T-helper 22 cell (primary cell): ENCODE measurements around the gene MRPL53.
"Not testable (repeated sequence)": the region's sequence is repeated elsewhere in the genome, so short reads cannot be mapped to it uniquely, and the experiment has no call there.

ENCODE experiments used
- DNase-seq: peaks from one replicate; pipeline ENCODE4 v3.0.0-alpha.2; 2020; ENCODE audit warnings: low read depth

The MRPL53 gene

DNA sequence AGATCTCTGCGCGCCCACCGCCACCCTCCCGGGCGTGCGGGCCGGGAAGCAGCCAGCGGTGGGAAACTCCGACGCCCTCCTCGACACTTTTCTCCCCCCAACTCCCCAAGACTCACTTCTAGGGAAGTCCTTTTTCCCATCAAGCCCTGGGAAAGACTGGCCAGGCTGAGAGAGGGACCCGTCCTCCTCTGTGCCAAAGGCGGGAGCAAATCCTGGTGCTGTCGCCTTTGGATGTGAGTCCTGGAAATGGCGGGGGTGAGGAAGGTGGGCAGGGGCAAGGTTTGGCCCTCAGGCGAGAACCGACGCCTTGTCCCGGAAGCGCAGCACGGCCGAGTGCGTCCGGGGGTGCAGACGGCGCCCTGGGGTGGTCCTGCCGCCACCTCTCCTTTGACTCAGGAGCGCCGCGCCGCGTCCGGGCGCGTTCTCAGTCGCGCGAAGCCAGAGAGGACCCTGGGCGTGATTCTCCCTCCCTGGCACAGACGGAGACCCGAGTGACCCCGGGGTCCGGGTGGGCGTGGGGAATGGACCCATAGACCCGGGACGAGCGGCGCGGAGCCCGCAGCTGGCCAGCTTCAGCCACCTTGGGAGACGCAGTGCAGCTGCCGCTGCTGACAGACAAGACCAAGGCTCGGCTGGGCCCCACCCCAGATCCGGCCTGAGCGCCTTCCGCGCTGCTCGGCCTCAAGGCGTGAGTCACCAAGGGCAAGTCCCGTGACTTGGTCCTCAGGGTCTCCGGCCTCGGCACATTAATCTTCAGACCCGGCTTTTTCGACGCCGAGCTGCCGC lies 30.4 kb upstream of the MRPL53 start:
- DNase-seq: no peak

DNA sequence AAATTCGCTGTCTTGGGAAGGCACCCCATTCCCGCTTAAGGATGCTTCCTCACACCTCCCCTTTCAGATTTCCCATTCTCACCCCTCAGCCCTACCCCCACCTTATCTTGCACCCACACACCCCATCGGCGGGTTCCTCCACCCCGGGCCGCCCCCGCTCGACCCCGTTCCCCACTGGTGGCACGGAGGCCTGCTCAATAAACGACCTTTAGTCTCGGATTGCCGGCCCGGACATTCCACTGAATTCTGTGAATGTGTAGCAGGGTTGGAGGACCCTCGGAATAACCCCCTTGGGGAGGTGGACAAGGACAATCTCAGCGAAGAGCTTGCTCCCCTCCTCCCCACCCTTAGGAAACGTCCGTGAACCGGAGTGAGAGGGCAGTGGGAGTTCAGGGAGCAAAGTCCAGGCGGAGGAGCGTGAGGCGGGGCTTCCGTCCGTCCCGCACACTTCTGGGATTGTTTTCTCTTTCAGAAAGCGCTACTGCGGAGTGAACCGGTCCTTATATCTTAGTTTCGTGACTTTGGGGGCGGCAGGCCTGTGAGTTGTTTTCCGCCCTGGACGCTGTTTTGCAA lies 29.8 kb upstream of the MRPL53 start:
- no peak for DNase-seq

DNA sequence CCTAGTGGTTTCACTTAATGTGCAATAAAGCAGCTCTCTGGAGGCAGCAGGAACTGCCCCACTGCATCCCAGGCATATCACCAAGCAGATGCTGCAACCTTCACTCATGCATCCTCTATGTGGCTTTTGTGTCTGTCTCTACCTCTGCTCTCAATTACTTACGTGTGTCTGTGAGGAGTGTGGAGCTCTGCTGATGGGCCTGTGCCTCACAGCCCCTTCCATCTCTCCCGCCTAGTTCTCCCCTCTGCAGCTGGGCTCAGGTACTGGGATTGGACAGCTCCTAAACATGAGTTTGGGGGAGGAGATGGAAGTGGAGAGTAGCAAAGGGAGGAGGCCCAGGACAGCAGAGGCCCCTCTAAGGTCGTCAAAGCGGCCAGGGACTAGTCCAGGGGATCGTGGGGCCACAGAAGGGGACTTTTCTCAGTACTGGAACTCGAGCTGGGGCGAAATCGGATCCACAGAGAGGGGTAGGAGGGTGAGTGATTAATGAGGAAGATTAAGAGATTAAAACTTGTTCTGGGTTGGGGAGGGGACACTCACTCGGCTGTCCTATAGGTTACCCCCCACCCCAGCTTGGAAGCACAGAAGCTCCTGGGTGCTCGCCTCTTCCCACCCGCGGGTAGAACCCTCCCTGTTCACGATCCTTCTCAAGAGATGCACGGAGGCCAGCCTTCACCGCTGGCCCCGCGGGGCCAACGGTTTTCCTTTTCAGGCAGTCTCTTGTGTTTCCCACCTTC lies 29.0 kb upstream of the MRPL53 start:
- no peak for DNase-seq

DNA sequence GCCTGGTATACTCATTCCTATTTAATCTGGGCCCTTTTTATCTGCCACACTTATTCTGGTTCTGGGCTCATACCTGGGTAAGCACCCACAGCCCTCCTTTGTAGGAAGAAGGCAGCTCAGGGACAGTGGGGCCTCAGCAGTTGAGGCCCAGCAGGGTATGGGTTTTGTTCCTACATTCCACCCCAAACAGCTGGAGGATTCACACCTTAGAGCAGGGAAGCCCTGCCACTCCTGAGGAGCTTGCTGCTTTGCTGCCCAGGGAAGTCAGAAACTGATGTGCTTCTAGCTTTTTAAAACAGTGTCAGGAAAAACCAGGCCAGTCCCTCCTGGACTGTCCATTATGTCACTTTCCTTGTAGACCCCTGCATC lies 28.1 kb upstream of the MRPL53 start:
- DNase-seq: no peak

DNA sequence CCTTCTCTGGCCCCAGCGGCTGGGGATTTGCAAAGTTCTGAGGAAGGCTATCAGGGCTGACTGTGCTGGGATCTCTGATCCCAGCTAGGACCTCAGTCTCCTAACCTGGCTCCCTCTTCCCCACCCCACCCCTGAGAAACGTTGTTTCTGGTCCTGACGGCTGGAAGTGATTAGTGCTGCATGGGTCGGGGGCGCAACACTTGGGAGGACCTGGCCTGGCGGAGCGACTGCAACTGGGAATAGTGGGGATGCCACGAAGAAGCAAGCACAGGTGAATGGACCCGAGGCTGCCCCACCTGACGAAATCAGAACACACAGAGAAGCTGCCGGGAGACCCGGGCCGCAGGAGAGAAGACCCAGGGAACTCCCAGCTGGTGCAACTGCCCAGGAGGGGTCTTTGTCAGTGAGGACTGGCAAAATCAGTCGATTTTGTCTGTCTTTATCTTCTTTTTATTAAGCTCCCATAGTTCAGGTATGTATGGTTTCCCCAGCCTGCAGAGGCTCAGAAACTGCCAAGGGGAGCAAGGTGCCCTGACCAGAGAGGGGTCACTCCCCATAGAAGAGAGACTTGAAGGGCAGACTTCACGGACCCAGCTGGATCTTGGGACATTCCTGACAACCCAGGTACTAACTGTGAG lies 27.6 kb upstream of the MRPL53 start:
- DNase-seq: no peak

DNA sequence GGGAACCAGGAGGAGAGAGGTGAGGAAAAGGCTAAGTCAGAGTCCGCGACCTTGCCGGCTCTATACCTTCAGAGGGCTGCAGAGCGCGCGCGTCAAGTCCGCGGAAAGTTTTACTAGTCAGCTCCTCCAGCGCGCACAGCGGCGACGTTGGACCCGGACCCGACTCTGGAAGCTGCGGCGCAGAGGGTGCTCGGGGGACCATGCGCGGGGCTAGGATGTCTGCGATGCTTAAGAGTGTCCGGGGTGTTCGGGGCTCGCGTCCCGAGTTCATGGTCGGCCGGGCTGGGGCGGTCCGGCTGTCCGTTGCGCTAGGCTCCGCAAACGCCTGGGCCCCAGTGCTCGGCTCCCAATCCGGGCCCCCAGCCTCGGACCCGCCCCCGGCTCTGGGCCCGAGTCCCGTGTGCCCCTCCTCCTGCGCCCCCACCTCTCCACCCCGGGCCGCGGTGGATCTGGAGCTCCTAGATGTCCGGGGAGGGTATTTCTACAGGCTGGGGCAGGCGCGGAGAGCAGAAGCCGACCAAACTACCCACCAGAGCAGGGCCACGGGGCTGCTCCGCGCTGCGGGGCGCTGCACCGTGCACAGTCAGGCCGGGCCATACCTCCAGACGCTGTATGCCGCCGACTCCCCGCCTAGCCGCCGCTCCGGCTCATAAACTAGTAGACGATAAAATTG lies 26.9 kb upstream of the MRPL53 start, which contains the start of gene LBX2:
TSS of gene LBX2 (minus strand) at position 337 of the 673 bp plus-strand sequence. CDS start at position 271, 66 bp downstream.
- DNase-seq: no peak

DNA sequence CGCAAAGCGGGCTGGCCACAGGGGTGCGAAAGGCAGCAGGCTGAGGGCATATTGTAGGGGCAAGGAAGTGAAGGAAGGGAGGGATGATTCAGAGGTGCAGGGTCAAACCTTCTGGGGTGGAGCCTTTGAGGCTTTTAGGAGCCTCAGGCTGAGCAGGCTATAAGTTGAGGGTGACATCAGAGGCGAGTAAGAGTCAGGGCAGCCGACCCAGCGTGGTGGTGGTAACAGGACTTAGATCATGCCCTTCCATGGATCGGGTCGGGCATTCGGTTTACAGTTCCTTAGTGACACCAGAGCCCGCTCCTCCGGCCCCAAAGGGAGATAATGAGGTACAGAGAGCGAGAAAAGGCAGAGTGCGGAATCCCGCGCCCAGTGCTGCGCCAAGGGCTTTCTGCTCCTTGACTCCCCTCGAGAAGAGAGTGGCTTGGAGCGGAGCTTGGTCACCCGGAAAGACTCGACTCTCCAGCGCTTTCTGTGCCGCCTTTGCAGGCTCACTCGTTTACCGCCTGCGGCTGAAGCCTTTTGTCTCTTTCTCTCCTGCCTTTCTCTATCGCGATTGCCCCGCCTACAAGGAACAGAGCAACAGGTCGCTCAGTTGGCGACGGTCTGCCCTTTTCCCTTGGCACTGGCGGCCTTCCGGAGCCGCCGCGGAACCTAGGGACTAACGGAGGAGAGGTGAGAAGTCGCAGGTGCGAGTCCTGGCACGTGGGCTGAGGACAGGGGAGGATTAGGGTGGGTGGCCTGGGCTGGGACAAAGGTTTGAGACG lies 26.2 kb upstream of the MRPL53 start:
- DNase-seq: no peak

DNA sequence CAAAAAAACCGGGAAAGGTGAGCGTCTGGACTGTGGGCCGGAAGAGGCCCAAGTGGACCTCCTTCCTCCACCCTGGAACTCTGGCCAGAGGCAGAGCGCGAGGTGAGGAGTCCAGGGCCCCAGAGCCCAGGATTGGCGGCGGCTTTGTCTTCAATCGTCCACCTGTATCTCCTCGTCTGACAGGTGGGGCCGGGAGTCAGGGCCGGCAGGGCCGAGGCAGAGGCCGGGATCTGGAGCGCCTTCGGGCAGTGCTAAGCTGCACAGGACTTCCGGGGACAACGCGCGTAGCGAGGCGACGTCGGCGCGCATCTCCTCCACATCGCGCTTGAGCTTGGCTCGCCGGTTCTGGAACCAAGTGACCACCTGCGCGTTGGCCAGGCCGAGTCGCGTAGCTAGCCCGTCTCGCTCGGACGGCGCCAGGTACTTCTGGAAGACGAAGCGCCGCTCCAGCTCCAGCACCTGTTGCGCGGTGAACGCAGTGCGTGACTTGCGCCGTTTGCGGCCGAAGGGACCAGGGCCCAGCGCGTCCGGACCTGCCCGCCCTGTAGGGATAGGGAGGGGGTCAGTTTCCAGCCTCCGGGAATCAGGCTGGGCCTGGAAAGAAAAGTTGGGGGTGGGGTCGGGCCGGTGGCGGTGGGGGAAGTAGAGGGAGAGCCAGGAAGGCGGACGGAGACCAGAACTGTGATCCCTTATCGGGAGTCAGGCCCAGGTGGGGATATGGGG lies 25.5 kb upstream of the MRPL53 start:
- DNase-seq: no peak

DNA sequence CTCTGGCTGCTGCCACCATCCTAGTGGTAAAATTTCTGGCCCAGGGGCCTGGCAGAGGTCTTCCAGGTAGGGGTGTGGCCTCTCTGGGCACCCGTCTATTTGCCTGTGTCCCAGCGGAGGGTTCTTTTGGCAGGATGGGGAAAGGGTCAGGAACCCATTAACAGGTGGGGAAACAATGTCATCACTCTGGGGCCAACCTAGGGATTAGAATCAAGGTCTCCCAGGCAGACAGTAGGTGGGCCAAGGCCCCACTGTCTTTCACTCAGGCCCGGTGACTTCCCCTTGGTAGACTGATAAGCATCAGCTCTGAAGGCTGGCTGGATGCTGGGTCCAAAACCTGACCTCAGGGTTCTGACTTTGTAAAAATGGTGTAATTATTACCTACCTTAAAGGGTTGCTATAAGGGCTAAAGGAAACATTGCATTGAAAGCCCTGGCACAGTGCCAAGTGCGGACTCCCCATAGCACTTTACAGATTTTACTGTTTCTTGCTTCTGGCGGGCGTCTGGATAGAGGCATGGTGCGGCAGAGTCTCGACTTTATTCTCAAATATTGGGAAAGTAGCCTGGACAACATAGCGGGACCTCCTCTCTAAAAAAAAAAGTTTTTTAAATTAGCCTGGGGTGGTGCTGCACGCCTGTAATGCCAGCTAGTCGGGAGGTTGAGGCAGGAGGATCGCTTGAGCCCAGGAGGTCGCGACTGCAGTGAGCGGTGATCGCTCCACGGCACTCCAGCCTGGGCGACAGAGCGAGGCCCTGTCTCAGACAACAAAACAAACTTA lies 24.7 kb upstream of the MRPL53 start:
- no peak for DNase-seq

DNA sequence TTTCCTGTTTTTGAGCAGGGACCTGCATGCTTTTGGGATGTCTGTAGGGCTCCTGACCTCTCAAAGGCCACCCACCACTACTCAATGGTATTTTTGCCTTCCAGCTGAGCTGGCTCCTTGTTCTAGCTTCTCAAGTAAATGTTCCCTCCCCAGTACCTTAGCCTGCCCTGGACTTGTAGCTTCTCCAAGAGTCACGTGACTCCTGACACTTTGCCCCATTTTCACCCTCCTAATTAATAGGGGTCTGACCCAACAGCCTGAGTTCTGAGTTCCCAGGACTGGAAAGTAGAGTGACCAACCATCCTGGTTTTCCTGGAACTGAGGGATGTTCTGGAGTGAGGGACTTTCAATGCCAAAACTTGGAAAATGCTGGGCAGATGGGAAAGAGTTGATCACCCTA lies 23.0 kb upstream of the MRPL53 start:
- no peak for DNase-seq

DNA sequence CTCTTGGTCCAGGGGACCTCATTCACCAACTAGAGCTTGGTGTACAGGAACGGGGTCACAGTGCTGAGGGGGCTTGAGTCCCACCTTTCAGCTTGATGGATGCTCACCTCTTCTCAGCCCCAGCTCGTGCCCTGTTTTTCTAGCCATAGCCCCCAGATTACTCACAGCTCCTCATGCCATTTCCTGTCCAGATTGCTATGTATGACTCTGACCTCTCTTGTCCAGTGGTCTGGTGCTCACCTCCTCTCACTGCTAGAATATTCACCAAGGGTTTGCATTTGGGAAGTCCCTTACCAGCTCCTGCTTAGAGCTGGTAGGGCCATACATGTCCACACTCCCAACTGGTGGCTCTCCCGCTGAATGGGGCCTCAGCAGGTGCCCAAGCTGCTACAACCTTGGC lies 21.1 kb upstream of the MRPL53 start:
- no peak for DNase-seq

DNA sequence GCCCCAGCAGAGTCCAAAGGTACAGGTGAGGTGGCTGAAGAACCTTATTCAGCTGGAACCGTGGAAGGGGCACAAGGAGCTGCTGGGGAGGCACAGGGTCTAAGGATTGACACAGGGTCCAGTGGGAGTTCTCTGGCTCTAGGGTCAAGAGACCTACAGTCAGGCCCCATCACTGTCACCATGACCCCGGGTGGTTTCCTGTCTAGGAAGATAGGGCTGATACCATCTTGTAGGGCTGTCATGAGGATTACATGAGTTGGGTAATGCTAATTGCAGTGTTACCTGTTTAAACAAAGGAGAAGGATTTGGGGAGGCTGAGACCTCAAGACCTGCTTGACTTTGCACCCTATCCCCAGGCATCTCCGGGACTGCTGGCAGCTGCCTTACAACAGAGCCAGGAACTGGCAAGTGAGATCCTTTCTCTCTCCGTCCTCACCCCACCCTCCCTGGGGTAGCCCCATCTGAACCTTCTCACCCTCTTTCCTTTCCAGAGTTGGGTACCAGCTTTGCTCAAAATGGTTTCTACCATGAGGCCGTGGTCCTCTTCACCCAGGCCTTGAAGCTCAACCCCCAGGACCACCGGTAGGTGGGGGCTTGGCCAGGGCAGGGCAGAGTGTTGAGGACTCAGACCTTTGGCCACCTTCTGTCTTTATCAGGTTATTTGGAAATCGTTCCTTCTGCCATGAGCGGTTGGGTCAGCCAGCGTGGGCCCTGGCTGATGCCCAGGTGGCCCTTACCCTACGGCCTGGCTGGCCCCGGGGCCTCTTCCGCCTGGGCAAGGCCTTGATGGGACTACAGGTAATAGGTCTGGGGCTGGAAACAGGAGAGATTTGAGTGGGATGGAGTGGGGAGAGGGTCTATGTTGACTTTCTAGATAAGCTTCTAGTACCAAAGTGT lies 19.4 kb upstream of the MRPL53 start:
- DNase-seq: no peak

DNA sequence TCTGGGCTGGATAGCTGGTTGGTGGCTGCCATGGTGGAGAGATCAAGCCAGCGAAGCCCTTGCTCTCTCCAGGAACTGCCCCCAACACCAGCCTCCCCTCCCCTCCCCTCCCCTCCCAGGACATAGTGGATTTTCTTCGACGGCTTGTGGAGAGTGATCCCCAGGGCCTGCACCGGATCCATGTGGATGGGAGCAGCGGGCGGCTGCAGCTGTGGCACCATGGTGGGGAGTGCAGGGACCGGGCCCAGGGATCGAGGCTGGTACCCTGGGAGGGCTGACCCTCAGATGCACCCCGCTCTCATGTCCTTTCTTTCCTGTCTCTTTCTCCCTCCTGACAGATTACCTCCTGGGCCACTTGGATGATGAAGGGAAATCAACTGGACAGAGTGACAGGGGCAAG lies 17.4 kb upstream of the MRPL53 start:
- no peak for DNase-seq

DNA sequence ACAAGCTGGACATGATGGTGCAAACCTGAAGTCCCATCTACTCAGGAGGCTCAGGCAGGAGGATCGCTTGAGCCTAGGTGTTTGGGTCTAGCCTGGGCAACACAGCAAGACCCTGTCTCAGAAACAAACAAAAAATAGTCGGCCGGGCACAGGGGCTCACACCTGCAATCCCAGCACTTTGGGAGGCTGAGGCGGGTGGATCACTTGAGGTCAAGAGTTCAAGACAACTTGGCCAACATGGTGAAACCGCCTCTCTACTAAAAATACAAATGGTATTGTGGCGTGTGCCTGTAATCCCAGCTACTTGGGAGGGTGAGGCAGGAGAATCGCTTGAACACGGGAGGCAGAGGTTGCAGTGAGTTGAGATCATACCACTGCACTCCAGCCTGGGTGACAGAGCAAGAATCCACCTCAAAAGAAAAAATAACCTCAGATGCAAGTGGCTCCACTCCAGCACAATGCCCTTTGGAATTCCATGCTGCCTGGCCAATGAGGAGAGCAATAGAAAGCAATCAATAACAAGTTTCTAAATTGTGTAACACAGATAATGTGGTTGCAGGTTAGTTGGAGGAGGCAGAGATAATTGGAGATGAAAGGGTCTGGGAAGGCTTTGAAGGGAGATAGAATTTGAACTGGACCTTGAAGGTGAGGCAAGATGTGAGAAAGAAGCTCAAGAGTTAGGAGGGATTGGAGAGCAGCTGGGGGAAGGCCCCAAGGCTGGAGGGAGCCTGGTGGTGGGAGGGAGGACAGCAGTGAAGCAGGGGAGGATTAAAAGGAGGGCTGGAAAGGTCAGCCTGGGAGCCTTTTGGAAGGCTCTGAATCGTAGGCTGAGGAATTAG lies 16.4 kb upstream of the MRPL53 start:
- DNase-seq: no peak

DNA sequence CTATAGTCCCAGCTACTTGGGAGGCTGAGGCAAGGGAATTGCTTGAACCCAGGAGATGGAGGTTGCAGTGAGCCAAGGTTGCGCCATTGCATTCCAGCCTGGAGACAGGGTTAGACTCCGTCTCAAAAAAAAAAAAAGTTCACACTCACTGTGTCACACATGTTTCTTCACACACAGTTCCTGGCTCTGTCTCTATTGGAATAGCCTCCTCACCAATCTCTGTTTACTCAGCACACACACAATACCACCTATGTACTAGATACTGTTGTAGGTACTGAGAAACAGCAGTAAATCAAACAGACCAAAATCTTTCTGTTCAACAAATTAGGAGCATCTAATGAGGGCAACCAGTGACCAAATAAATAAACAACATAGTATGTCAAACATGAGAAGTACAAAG lies 13.7 kb upstream of the MRPL53 start:
- no peak for DNase-seq

DNA sequence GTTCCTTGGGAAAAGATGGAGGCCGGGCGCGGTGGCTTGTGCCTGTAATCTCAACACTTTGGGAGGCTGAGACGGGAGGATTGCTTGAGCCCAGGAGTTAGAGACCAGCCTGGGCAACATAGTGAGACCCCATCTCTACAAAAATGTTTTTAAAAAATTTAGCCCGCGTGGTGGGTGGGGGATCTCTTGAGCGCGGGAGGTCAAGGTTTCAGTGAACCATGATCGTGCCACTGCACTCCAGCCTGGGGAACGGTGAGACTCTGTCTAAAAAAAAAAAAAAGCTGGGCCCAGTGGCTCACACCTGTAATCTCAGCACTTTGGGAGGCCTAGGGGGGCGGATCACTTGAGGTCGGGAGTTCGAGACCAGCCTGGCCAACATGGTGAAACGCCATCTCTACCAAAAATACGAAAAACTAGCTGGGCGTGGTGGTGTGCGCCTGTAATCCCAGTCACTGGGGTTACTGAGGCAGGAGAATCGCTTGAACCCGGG lies 11.2 kb upstream of the MRPL53 start:
- not testable (repeated sequence) for DNase-seq

DNA sequence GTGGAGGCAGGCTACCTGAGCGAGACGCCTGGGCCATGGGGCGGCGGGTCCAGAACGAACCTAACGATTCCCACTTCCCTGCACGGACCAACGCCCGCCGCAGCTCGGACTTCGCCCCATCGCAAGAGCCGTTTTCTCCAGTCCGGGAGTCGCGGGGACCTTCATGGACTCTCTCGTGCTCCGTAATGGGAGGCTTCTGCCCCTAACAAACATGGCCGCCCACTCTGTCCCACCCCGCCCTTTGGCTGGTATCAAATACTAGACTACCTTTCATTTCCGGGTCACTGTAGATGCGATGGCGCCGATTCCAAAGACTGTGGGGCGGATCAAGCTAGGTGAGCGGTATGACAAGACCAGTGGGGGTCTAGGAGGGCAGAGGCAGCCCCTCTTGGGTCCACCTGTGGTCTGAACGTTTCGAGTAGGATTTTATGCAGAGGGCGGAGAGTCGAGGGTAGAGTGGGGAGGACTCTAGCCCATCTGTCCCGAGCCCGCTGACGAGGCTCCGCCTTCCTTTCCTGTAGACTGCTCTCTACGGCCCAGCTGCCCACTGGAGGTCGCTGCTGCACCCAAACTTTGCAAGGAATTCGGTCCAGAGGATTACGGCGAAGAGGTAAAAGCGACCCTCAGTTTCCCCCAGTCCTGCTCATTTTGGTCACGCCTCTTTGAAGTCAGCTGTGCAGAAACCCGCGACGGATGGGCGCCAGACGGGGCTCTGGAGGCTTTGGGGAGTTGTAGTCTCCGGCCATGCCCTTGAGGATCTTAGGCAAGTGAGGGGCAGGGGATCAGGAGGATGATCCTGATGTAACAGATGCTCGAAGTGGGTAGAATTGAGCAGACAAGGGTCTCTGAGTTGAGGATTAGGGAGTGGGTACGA lies 10.6 kb upstream of the MRPL53 start, which contains the start of the genes CCDC142 and TTC31:
TSS of gene CCDC142 (minus strand) at position 198 of the 874 bp plus-strand sequence. CDS start at position 37, 161 bp downstream.
TSS of gene TTC31 (plus strand) at position 281 of the 874 bp plus-strand sequence. CDS start at position 296, 15 bp downstream.
- DNase-seq: peak; percentile 89
